IMR-90 (cell line): Measurements from ENCODE around the gene EHBP1.

Experiments
- RAD21 ChIP-seq: IDR thresholded peaks from 2 replicates; pipeline ENCODE4 v1.6.1; 2012; ENCODE audit warnings: low read length, improper control_type of control experiment
- RFX5 ChIP-seq: IDR thresholded peaks from 2 replicates; pipeline ENCODE4 v1.8.0; 2012; ENCODE audit warnings: low read depth, mild to moderate bottlenecking, low read length, moderate library complexity
- TF ChIP-seq, protein P1 (sequence below): conservative IDR thresholded peaks from 2 replicates; pipeline ENCODE4 v1.5.1; 2012; ENCODE audit warnings: mild to moderate bottlenecking, low read depth, low read length, improper control_type of control experiment

DNA sequence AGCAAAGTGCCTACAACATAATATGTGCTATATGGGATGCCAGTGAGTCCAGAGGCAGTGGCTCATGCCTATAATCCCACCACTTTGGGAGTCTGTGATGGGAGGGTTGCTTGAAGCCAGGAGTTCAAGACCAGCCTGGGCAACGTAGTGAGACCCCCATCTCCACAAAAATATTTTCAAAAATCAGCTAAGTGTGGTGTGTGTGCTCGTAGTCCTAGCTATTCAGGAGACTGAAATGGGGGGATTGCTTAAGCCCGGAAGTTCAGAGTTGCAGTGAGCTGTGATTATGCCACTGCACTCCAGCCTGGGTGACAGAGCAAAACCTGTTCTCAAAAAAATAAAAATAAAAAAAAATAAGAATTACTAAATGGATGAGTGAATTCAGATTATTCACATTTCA, 368.5 kb downstream of the EHBP1 start:
- TF ChIP-seq, protein P1, sequence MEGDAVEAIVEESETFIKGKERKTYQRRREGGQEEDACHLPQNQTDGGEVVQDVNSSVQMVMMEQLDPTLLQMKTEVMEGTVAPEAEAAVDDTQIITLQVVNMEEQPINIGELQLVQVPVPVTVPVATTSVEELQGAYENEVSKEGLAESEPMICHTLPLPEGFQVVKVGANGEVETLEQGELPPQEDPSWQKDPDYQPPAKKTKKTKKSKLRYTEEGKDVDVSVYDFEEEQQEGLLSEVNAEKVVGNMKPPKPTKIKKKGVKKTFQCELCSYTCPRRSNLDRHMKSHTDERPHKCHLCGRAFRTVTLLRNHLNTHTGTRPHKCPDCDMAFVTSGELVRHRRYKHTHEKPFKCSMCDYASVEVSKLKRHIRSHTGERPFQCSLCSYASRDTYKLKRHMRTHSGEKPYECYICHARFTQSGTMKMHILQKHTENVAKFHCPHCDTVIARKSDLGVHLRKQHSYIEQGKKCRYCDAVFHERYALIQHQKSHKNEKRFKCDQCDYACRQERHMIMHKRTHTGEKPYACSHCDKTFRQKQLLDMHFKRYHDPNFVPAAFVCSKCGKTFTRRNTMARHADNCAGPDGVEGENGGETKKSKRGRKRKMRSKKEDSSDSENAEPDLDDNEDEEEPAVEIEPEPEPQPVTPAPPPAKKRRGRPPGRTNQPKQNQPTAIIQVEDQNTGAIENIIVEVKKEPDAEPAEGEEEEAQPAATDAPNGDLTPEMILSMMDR: no peak
- TF ChIP-seq RFX5 (no peak), RAD21 (no peak)
